Liver (tissue), 9 donors: Measurements from ENCODE around the gene NKD1. TPM values are rescaled to one million over a fixed set of nuclear protein-coding genes. Genes with fewer than 3 reads are reported as not detected.

Source experiments
- DNase-seq: peaks from one replicate; pipeline ENCODE4 v3.0.0-alpha.2; 2017; ENCODE audit warnings: low spot score
- H3K27ac ChIP-seq, 2 donors: one replicate each; pipeline ENCODE4 v1.7.0; 2013; ENCODE audit warnings: inconsistent platforms in 2 of 2, low read length in 2 of 2, control low read depth in 1 of 2, low read depth in 1 of 2, mild to moderate bottlenecking in 1 of 2
- H3K27me3 ChIP-seq, 4 donors: one replicate each; pipeline versions ENCODE4 v1.6.1 to v1.7.0; 2013; ENCODE audit warnings: low read length in 3 of 4, inconsistent platforms in 1 of 4, mild to moderate bottlenecking in 1 of 4, moderate library complexity in 1 of 4; ENCODE audit not compliant: control insufficient read depth in 4 of 4, insufficient read depth in 4 of 4
- H3K36me3 ChIP-seq, 4 donors: one replicate each; pipeline versions ENCODE4 v1.6.1 to v1.7.0; 2013; ENCODE audit warnings: low read length in 3 of 4, mild to moderate bottlenecking in 3 of 4, low read depth in 1 of 4, moderate library complexity in 1 of 4; ENCODE audit not compliant: control insufficient read depth in 4 of 4, insufficient read depth in 3 of 4
- H3K4me1 ChIP-seq, 4 donors: one replicate each; pipeline versions ENCODE4 v1.6.1 to v1.7.0; 2013; ENCODE audit warnings: low read length in 3 of 4, mild to moderate bottlenecking in 3 of 4, moderate library complexity in 1 of 4; ENCODE audit not compliant: control insufficient read depth in 4 of 4, insufficient read depth in 4 of 4
- H3K4me3 ChIP-seq, 3 donors: one replicate each; pipeline versions ENCODE4 v1.6.1 to v1.7.0; 2013; ENCODE audit warnings: low read length in 3 of 3, control low read depth in 1 of 3, low read depth in 1 of 3, mild to moderate bottlenecking in 1 of 3
- H3K9ac ChIP-seq, 2 donors: one replicate each; pipeline ENCODE4 v1.7.0; 2013; ENCODE audit warnings: low read length in 2 of 2, mild to moderate bottlenecking in 2 of 2, moderate library complexity in 2 of 2, control low read depth in 1 of 2, low read depth in 1 of 2
- H3K9me3 ChIP-seq, 4 donors: one replicate each; pipeline versions ENCODE4 v1.6.1 to v1.7.0; 2013; ENCODE audit warnings: low read length in 3 of 4; ENCODE audit not compliant: control insufficient read depth in 4 of 4
- EGR1 ChIP-seq, 2 donors: IDR thresholded peaks; 2 replicates each; pipeline ENCODE4 v1.6.1; 2016 to 2018; ENCODE audit warnings: antibody characterized with exemption in 2 of 2, low read depth in 2 of 2
- FOXA1 ChIP-seq: IDR thresholded peaks from 2 replicates; pipeline ENCODE4 v1.6.1; 2016; ENCODE audit warnings: antibody characterized with exemption
- FOXA2 ChIP-seq: IDR thresholded peaks from 2 replicates; pipeline ENCODE4 v1.6.1; 2016; ENCODE audit warnings: antibody characterized with exemption
- GABPA ChIP-seq, 2 donors: IDR thresholded peaks in 1 of 2; conservative IDR thresholded peaks in 1 of 2; 2 replicates each; pipeline ENCODE4 v1.6.1; 2016; ENCODE audit warnings: antibody characterized with exemption in 2 of 2, mild to moderate bottlenecking in 1 of 2, moderate library complexity in 1 of 2
- HNF4A ChIP-seq, 2 donors: conservative IDR thresholded peaks; 2 replicates each; pipeline ENCODE4 v1.6.1; 2016; ENCODE audit warnings: antibody characterized with exemption in 2 of 2, mild to moderate bottlenecking in 2 of 2
- HNF4G ChIP-seq: IDR thresholded peaks from 2 replicates; pipeline ENCODE4 v1.6.1; 2016; ENCODE audit warnings: antibody characterized with exemption
- JUND ChIP-seq, 2 donors: IDR thresholded peaks; 2 replicates each; pipeline ENCODE4 v1.6.1; 2016; ENCODE audit warnings: antibody characterized with exemption in 2 of 2
- NR2F2 ChIP-seq: IDR thresholded peaks from 2 replicates; pipeline ENCODE4 v1.6.1; 2016; ENCODE audit warnings: antibody characterized with exemption
- RAD21 ChIP-seq, 2 donors: IDR thresholded peaks; 2 replicates each; pipeline ENCODE4 v1.6.1; 2016; ENCODE audit warnings: antibody characterized with exemption in 2 of 2, mild to moderate bottlenecking in 2 of 2
- RXRA ChIP-seq, 2 donors: IDR thresholded peaks; 2 replicates each; pipeline ENCODE4 v1.6.1; 2017 to 2018; ENCODE audit warnings: antibody characterized with exemption in 2 of 2, mild to moderate bottlenecking in 1 of 2
- SP1 ChIP-seq: IDR thresholded peaks from 2 replicates; pipeline ENCODE4 v1.6.1; 2018; ENCODE audit warnings: antibody characterized with exemption, mild to moderate bottlenecking
- TAF1 ChIP-seq: conservative IDR thresholded peaks from 2 replicates; pipeline ENCODE4 v1.6.1; 2016; ENCODE audit warnings: antibody characterized with exemption, mild to moderate bottlenecking
- YY1 ChIP-seq: IDR thresholded peaks from 2 replicates; pipeline ENCODE4 v1.6.1; 2016; ENCODE audit warnings: antibody characterized with exemption, mild to moderate bottlenecking
- WGBS: extraction: QIAGEN DNeasy Blood & Tissue Kit; methylation state at CpG from one replicate; pipeline ENCODE4 v1.1.7; 2013; 5-methylcytosine and 5-hydroxymethylcytosine counted together
- polyA plus RNA-seq, 2 donors: library from polyadenylated mRNA; stranded (reverse) in 1 of 2; unstranded in 1 of 2; fragments of 200-250 nt in 1 of 2; fragments of >200 nt in 1 of 2; fragmentation: Nextera tagmentation in 1 of 2; extraction: Ambion mirVana in 1 of 2; gene quantifications; one replicate each; pipeline versions ENCODE4 v1.2.1 to v1.2.3, GENCODE V29; 2013 to 2015
- total RNA-seq, 2 donors: library from RNA; depleted of rRNA; stranded (reverse); fragments of >200 nt; gene quantifications; one replicate each; pipeline ENCODE4 v1.2.3, GENCODE V29; 2014
- TF ChIP-seq, protein P1 (sequence below): IDR thresholded peaks from 2 replicates; pipeline ENCODE4 v1.6.1; 2016; ENCODE audit warnings: antibody characterized with exemption
- TF ChIP-seq, protein P2 (sequence below): fragments of 150-350 bp; IDR thresholded peaks from 2 replicates; pipeline ENCODE4 v1.5.1; 2017; ENCODE audit warnings: improper control_type of control experiment, low read depth, low read length; ENCODE audit not compliant: missing input control
- TF ChIP-seq, protein P3 (sequence below): IDR thresholded peaks from 2 replicates; pipeline ENCODE4 v1.6.1; 2016; ENCODE audit warnings: antibody characterized with exemption
- TF ChIP-seq, protein P4 (sequence below): IDR thresholded peaks from 2 replicates; pipeline ENCODE4 v1.6.1; 2016; ENCODE audit warnings: antibody characterized with exemption
- donor health status: healthy.
- donor health status: healthy.
- donor health status: healthy.
- donor health status: healthy.
- donor health status: healthy.

The NKD1 gene
- total and polyA plus RNA-seq, 4 donors, result 0.28 to 3.5 (median 0.85) TPM

DNA sequence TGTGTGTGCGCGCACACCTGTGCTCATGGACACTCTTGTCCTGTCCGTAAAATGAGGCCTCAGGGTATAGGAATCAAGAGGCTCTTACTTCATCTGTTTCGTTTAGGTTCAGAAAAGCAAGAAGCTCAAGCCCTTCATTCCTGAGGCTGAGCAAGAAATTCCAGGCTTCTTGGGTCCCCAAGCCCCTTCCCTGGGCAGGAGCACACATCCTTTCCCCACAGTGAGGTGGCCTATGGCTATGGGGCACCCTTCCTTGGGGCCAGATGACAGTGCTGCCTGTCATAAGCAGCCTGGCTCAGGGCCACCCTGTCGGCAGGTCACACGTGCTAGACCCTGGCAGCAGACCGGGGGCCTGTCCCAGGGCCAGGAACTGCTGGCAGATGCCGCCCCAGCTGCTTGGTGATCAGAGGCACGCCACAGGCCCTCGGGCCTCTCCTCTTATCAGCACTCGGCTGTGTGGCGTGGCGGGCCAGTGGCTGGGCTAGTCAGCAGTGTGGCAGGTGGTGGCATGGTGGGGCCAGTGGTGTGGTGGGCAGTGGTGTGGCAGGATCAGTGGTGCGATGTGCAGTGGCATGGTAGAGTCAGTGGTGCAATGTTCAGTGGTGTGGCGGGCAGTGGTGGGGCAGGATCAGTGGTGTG is 50.2 kb downstream of the NKD1 start:
- no peak overlapping the region for H3K27ac ChIP-seq
- no peak for DNase-seq

DNA sequence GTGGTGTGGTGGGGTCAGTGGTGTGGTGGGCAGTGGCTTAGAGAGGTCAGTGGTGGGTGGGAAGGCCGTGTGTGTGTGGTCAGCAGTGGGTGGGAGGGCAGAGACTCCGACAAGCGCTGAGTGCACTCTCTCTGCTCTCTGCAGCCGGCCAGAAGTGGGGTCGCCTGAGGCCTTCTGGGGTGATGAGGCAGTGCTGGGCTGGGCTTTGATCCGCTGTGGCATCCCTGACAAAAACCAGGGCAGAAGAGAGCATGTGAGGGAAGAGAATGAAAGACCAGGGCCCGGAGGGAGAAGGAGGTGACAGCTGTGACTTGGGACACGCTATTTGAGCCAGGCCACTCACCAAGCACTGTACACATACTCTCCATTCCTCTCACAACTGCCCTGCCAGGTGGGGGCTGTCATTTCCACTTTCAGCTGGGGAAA is 50.8 kb downstream of the NKD1 start:
- Histone ChIP-seq H3K4me3 (no peak overlapping the region), H3K4me1 (peaks cover 0 to 4% (median 0%) of the 10 kb centered on the region in 4 donors), H3K9me3 (no peaks in the 10 kb centered on the region), H3K27ac (no peak overlapping the region), H3K36me3 (no peaks in the 10 kb centered on the region), H3K9ac (no peak overlapping the region), H3K27me3 (no peaks in the 10 kb centered on the region)
- DNase-seq, result no peak
- WGBS, result 91% methylated on average over 8 of the region's 8 CpGs
- TF ChIP-seq HNF4A (conservative IDR thresholded peaks at IDR 0.05) (no peak), JUND (IDR thresholded peaks at IDR 0.05) (no peak), YY1 (no peak), RAD21 (IDR thresholded peaks at IDR 0.05) (no peak), FOXA1 (no peak), SP1 (no peak), RXRA (IDR thresholded peaks at IDR 0.05) (no peak), HNF4G (no peak), GABPA (IDR thresholded peaks at IDR 0.05 in 1 of 2, conservative IDR thresholded peaks at IDR 0.05 in 1 of 2) (no peak), NR2F2 (no peak), EGR1 (IDR thresholded peaks at IDR 0.05; ENCODE audit: low read depth in 2 of 2) (no peak), TAF1 (no peak), FOXA2 (no peak)
- TF ChIP-seq, protein P1, sequence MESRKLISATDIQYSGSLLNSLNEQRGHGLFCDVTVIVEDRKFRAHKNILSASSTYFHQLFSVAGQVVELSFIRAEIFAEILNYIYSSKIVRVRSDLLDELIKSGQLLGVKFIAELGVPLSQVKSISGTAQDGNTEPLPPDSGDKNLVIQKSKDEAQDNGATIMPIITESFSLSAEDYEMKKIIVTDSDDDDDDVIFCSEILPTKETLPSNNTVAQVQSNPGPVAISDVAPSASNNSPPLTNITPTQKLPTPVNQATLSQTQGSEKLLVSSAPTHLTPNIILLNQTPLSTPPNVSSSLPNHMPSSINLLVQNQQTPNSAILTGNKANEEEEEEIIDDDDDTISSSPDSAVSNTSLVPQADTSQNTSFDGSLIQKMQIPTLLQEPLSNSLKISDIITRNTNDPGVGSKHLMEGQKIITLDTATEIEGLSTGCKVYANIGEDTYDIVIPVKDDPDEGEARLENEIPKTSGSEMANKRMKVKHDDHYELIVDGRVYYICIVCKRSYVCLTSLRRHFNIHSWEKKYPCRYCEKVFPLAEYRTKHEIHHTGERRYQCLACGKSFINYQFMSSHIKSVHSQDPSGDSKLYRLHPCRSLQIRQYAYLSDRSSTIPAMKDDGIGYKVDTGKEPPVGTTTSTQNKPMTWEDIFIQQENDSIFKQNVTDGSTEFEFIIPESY, result no peak
- TF ChIP-seq, protein P2, sequence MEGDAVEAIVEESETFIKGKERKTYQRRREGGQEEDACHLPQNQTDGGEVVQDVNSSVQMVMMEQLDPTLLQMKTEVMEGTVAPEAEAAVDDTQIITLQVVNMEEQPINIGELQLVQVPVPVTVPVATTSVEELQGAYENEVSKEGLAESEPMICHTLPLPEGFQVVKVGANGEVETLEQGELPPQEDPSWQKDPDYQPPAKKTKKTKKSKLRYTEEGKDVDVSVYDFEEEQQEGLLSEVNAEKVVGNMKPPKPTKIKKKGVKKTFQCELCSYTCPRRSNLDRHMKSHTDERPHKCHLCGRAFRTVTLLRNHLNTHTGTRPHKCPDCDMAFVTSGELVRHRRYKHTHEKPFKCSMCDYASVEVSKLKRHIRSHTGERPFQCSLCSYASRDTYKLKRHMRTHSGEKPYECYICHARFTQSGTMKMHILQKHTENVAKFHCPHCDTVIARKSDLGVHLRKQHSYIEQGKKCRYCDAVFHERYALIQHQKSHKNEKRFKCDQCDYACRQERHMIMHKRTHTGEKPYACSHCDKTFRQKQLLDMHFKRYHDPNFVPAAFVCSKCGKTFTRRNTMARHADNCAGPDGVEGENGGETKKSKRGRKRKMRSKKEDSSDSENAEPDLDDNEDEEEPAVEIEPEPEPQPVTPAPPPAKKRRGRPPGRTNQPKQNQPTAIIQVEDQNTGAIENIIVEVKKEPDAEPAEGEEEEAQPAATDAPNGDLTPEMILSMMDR, result no peak
- TF ChIP-seq, protein P3, sequence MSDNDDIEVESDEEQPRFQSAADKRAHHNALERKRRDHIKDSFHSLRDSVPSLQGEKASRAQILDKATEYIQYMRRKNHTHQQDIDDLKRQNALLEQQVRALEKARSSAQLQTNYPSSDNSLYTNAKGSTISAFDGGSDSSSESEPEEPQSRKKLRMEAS, result no peak
- TF ChIP-seq, protein P4, sequence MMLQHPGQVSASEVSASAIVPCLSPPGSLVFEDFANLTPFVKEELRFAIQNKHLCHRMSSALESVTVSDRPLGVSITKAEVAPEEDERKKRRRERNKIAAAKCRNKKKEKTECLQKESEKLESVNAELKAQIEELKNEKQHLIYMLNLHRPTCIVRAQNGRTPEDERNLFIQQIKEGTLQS, result no peak

More for the DNA sequence above, 50.2 kb downstream of the NKD1 start:
- no peak for TF ChIP-seq FOXA1
- TF ChIP-seq, protein P1, result no peak
- no peaks in the 10 kb centered on the region for H3K9me3 ChIP-seq
- H3K4me1 ChIP-seq, result peaks cover under 1 to 6% (median 1%) of the 10 kb centered on the region in 4 donors
- no peak overlapping the region for H3K9ac ChIP-seq
- H3K4me3 ChIP-seq, result no peak overlapping the region
- no peaks in the 10 kb centered on the region for H3K36me3 ChIP-seq
- 59% methylated on average over 15 of the region's 15 CpGs for WGBS
- no peaks in the 10 kb centered on the region for H3K27me3 ChIP-seq
